Measurements from ENCODE around the gene TBC1D2. TPM values are rescaled to one million over a fixed set of nuclear protein-coding genes. Genes with fewer than 3 reads are reported as not detected.

Gene TBC1D2
- total RNA-seq (2016; rRNA removed; fragmentation: Illumina TruSeq; extraction: Trizol) (2.2 and 2.8 TPM in 2 replicates), polyA plus RNA-seq (2011; rRNA removed) (2.0 and 2.8 TPM in 2 replicates), polyA minus RNA-seq (2011; rRNA and poly(A)+ RNA removed; ENCODE audit: low replicate concordance) (6.2 and 19.2 TPM in 2 replicates), Bru-seq, nascent RNA (percentile 41 among the genes with signal in this experiment), BruChase-seq, experiment 1, labeled RNA remaining after a 6-hour chase (percentile 36 among the genes with signal in this experiment), BruChase-seq, experiment 2, labeled RNA remaining after a 2-hour chase (percentile 40 among the genes with signal in this experiment)
- 0.51 and 0.62 TPM in 2 replicates for total RNA-seq (2016; cell fraction: cytosol; rRNA removed; fragmentation: Illumina TruSeq; extraction: Trizol; ENCODE audit: low read depth)
- total RNA-seq (2016; cell fraction: insoluble cytoplasmic fraction; rRNA removed; fragmentation: Illumina TruSeq; extraction: Trizol) = 2.1 and 2.6 TPM in 2 replicates
- 1.1 and 1.2 TPM in 2 replicates for total RNA-seq (2016; cell fraction: membrane; rRNA removed; fragmentation: Illumina TruSeq; extraction: Trizol)
- 2.2 and 2.8 TPM in 2 replicates for total RNA-seq (2016; cell fraction: nucleus; rRNA removed; fragmentation: Illumina TruSeq; extraction: Trizol)
- polyA plus RNA-seq (2011; cell fraction: cytosol; rRNA removed) = 1.5 and 2.0 TPM in 2 replicates
- polyA plus RNA-seq (2011; cell fraction: nucleus; rRNA removed) = 5.2 and 5.6 TPM in 2 replicates
- polyA plus RNA-seq (2012) = 1.9 and 2.1 TPM in 2 replicates
- polyA plus RNA-seq (2016; cell fraction: cytosol; fragmentation: Illumina TruSeq; extraction: Trizol; ENCODE audit: low read depth) = 0.31 and 0.54 TPM in 2 replicates
- polyA plus RNA-seq (2016; cell fraction: insoluble cytoplasmic fraction; fragmentation: Illumina TruSeq; extraction: Trizol; ENCODE audit: low read depth) = 2.9 and 3.0 TPM in 2 replicates
- 0.96 and 1.1 TPM in 2 replicates for polyA plus RNA-seq (2016; cell fraction: membrane; fragmentation: Illumina TruSeq; extraction: Trizol; ENCODE audit: low read depth)
- polyA plus RNA-seq (2016; cell fraction: nucleus; fragmentation: Illumina TruSeq; extraction: Trizol; ENCODE audit: insufficient read depth, low read depth) = 3.1 and 3.8 TPM in 2 replicates
- polyA minus RNA-seq (2011; cell fraction: cytosol; rRNA and poly(A)+ RNA removed) = 1.1 TPM in 2 replicates
- polyA minus RNA-seq (2011; cell fraction: nucleus; rRNA and poly(A)+ RNA removed) = 3.1 and 4.0 TPM in 2 replicates
- long read RNA-seq, experiment 1, partial matches to known transcripts = 1 of 3 reads
- long read RNA-seq, experiment 1, other reads (novel, unspliced or antisense) = 1 of 3 reads
- long read RNA-seq, experiment 2, transcript TBC1D2-205 (13 exons, 3,349 nt) = major isoform, 7 of 11 reads
- long read RNA-seq, experiment 2, partial matches to known transcripts = 3 of 11 reads
- long read RNA-seq, experiment 2, other reads (novel, unspliced or antisense) = 1 of 11 reads

- peak; percentile 65 for FAIRE-seq
- intact Hi-C loops (cut with micrococcal nuclease; ENCODE audit: unreplicated experiment) = no loop called here
- TSS peak; percentile 78 for BruUV-seq (replicated peaks)
- TF ChIP-seq ZNF496 (CRISPR knock-in tag; IDR thresholded peaks at IDR 0.05; ENCODE audit: insufficient replicate concordance) (no peak), CTCF (CRISPR knock-in tag; IDR thresholded peaks at IDR 0.05) (peak; percentile 27; the same call in 1 of the 2 replicates), TRIM22 (IDR thresholded peaks at IDR 0.05) (no peak), ZNF451 (CRISPR knock-in tag; IDR thresholded peaks at IDR 0.05) (no peak), ZNF234 (CRISPR knock-in tag; conservative IDR thresholded peaks at IDR 0.05) (peak; percentile 44; the same call in 1 of the 2 replicates), ZNF883 (CRISPR knock-in tag; IDR thresholded peaks at IDR 0.05; ENCODE audit: not compliant biosample characterization) (no peak), FOXO1 (CRISPR knock-in tag; IDR thresholded peaks at IDR 0.05) (0 out of 2 replicates have a peak, but pooled peaks have one; percentile 8), FOXA3 (CRISPR knock-in tag; IDR thresholded peaks at IDR 0.05) (peak; percentile 48), U2AF2 (IDR thresholded peaks at IDR 0.05; ENCODE audit: low read depth, low read length) (no peak), NCOA1 (CRISPR knock-in tag; IDR thresholded peaks at IDR 0.05) (no peak), ZNF501 (CRISPR knock-in tag; IDR thresholded peaks at IDR 0.05) (peak; percentile 95), TFE3 (CRISPR knock-in tag; IDR thresholded peaks at IDR 0.05) (0 out of 2 replicates have a peak, but pooled peaks have one; percentile 40), MLLT10 (CRISPR knock-in tag; IDR thresholded peaks at IDR 0.05) (no peak), RNF2 (conservative IDR thresholded peaks at IDR 0.05; ENCODE audit: low read depth) (peak; percentile 71; the same call in 1 of the 2 replicates)
Observed at GRCh38 chr9:98255578-98256296, at the start of gene TBC1D2. TSS of gene TBC1D2 (minus strand) at chr9:98255649. CDS start at chr9:98255541, 108 bp downstream.

More at GRCh38 chr9:98255578-98256296, at the start of gene TBC1D2:
- H3K27me3 ChIP-seq (ENCODE audit: control insufficient read depth in 1 of 2, insufficient read depth in 2 of 2, low read length in 2 of 2) = no peaks in the 10 kb centered on the region; a peak in 1 of 5 replicates
- peak within 1 kb of the TSS; percentile 93 for H3K4me2 ChIP-seq (ENCODE audit: low read depth, low read length)
- ChIA-PET CTCF (ENCODE audit: low intra/inter-chr PET ratio, low total read pairs) (interaction anchor here (1.0 kb wide), 1 partner anchor 51 kb away, joined by 3 read pairs; no protein-coding TSS in a partner anchor), POLR2A (interaction anchor here (0.6 to 5.0 kb wide), 18 partner anchors 9 to 619 kb away, joined by 3 to 71 read pairs (median 4); partner anchors contain the start of genes CORO2A, NANS, TRIM14 and TRMO)
- no peaks in the 10 kb centered on the region for H3K79me2 ChIP-seq (ENCODE audit: insufficient read depth, low read length)
- H3K36me3 ChIP-seq (replicated peaks in 1 of 2; ENCODE audit: control insufficient read depth in 1 of 2, insufficient read depth in 2 of 2, low read length in 2 of 2) = no peaks in the 10 kb centered on the region
- H3K9ac ChIP-seq (ENCODE audit: insufficient read depth, low read depth, low read length) = peak within 1 kb of the TSS; percentile 84
- peak; percentile 85 for DNase-seq (ENCODE audit: low spot score)
- peak within 1 kb of the TSS; percentile 82 for H2AFZ ChIP-seq (ENCODE audit: low read length)
- peaks cover 29% of the 10 kb centered on the region for H3K4me1 ChIP-seq (ENCODE audit: insufficient read depth, low read length)
- in situ Hi-C loops (cut with HindIII; ENCODE audit: extremely low pct_ligation_motif_present, low pct_unique_long_range_greater_than_20kb) = no loop called here
- H3K27ac ChIP-seq (ENCODE audit: extremely low read length, insufficient read depth, low read length) = peak within 1 kb of the TSS; percentile 87
- H3K9me3 ChIP-seq (ENCODE audit: low read length) = no peaks in the 10 kb centered on the region
- 0% methylated on average over 25 of the region's 64 CpGs for WGBS (ENCODE audit: low lambda C conversion rate)
- H3K4me3 ChIP-seq (replicated peaks in 1 of 3; ENCODE audit: insufficient read depth in 1 of 3, low read depth in 2 of 3, low read length in 3 of 3) = peak within 1 kb of the TSS; percentile 88 to 92 (median 89)
- peak; percentile 93 for ATAC-seq
- no peaks in the 10 kb centered on the region for H4K20me1 ChIP-seq (ENCODE audit: insufficient read depth, low read length)

Data from HepG2 (cell line).